Measurements from ENCODE around the gene PCED1B.
"Not testable (repeated sequence)": the region's sequence is repeated elsewhere in the genome, so short reads cannot be mapped to it uniquely, and the experiment has no call there.

PCED1B gene

GRCh38 chr12:47272412-47273190 is 193.2 kb downstream of the PCED1B start:
- DNase-seq (ENCODE audit: low read depth in 2 of 2) = no peak

- no peak for DNase-seq (ENCODE audit: low read depth in 2 of 2)
These were observed 193.8 kb downstream of the PCED1B start for GRCh38 chr12:47273191-47273626.

- no peak for DNase-seq (ENCODE audit: low read depth in 2 of 2)
These were observed 195.3 kb downstream of the PCED1B start for GRCh38 chr12:47274760-47275159.

- no peak for DNase-seq (ENCODE audit: low read depth in 2 of 2)
These were observed 196.8 kb downstream of the PCED1B start for GRCh38 chr12:47276253-47276620.

GRCh38 chr12:47276621-47277309 is 197.3 kb downstream of the PCED1B start:
- DNase-seq (ENCODE audit: low read depth in 2 of 2) = no peak

- no peak for DNase-seq (ENCODE audit: low read depth in 2 of 2)
These were observed 198.6 kb downstream of the PCED1B start for GRCh38 chr12:47277972-47278448.

- not testable (repeated sequence) for DNase-seq (ENCODE audit: low read depth in 2 of 2)
These were observed 200.3 kb downstream of the PCED1B start for GRCh38 chr12:47279758-47280157.

- DNase-seq (ENCODE audit: low read depth in 2 of 2) = no peak
These were observed 201.3 kb downstream of the PCED1B start for GRCh38 chr12:47280543-47281300.

- DNase-seq (ENCODE audit: low read depth in 2 of 2) = no peak
These were observed 202.3 kb downstream of the PCED1B start for GRCh38 chr12:47281667-47282171.

- no peak for DNase-seq (ENCODE audit: low read depth in 2 of 2)
These were observed 202.8 kb downstream of the PCED1B start for GRCh38 chr12:47282206-47282605.
